CD1c-positive myeloid dendritic cell (primary cell): ENCODE data around the gene LIMS2.

Experiments used
- DNase-seq: peaks from one replicate; pipeline ENCODE4 v3.0.0-alpha.2; 2016; ENCODE audit errors: extremely low spot score

The LIMS2 gene

DNA sequence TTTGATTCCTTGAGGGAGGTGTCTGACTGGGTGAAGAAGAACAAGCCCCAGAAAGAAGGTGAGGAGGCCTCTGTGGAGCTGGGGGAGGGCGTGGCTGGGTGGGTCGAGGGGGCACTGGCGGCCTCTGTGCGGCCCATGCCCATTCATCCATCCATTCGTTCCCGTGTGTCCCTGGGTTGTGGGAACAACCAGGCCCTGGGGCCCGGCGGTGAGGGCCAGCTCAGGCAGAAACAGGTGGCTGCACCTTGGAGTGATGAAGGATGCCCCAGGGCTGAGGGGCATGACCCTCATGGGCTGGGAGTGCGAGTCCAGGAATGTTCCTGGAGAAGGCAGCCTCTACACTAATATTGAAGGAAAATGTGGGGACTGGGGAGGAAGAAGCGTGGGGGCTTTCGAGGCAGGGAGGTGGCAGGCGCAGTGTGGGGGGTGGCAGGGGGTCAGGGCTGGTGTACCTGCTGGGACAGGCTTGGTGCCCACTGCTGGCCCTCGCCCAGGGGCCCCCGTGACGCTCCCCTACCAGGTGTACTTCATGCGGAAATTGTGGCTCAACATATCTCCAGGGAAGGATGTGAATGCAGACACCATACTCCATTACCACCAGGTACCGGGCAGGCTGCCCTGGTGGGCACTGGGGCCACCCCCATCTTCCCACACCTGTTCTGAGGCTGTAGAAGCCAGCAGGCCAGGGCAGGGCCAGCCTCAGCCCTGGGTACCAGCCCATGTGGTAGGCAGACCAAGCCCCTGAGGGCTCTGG, 40.5 kb downstream of the LIMS2 start:
- no peak for DNase-seq

DNA sequence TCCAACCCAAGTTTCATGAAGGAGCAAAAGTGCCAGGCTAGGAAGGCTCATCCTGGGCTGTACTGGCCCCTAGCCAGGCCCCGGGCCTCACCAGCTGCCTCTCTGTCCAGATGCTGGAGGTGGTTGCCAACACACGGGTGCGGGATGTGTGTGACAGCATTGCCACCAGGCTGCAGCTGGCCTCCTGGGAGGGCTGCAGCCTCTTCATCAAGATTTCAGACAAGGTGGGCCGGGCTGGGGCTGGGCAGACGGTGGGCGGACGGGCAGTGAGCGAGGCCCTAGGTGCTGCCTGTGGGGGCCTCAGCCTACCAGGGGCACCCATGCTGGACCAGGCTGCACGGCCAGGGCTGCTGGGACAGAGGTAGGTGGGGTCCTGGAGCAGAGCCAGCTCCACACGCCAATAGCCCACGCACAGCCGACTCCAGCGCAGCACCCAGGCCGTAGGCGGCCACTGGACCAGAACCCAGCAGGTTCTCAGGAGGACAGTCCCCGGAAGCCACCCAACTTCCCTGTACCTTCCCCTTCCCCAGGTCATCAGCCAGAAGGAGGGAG, 41.2 kb downstream of the LIMS2 start:
- peak; percentile 14 for DNase-seq

DNA sequence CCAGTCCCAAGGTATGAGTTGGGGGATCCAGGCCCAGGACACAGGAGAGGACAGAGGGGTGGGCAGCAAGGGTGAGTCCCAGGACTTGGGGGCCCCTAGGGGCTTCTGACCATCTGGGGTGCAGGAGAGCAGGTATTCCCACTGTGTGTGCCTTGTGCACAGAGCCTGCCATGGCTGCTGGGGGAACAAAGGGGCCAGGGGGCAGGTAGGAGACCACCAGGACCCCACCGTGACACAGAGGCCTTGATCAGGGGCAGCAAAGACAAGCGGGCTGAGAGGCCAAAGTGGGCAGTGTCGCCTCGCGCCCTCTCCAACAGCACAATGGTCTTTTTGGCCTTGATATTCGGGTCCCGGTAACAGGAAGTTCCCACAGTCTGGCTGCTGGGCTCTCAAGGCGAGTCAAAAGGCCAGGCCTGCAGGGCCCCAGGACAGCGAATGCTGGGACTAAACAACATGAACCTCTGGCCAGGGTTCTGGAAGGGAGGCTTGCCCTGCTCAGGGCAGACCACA, 41.7 kb downstream of the LIMS2 start:
- DNase-seq = peak; percentile 13

DNA sequence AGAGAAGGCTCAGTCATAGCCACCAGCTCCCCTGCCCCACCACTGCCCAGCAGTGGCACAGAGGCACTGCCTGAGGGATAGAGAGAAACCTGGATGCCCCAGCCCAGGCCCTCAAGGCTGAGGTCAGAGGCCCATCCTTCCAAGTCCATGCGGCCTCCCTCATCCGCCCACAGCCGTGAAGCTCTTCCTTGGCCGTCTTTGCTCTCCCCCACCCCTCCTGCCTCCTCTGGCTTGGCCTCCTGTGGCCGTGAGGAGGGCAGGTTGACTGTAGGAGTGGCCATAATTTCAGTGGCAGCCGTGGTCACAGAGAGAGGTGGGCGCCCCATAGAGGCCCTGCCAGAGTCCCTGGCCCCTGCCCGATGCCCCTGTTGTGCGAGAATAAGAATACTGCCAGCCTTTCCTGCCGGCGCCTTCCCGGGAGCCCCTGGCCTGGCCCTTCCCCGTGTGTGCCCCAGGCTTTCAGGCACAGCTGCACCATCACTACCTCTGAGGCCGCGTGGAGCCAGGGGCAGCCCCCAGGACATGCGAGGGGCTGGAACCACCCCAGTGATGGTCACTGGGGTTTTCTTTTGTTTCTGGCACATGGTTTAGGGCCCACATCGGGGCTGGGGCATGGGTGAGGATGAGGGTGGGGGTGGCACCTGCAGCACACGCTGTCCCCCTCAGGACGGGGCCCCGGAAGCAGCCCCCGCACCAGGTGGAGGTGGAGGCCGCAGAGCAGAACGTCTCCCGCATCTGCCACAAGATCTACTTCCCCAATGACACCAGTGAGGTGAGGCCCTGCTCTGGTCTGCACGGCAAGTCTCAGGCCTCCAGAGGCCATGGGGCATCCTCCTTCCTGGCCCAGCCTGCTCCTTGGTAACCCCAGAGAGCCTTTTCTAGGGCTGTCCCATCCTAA, 42.5 kb downstream of the LIMS2 start:
- no peak for DNase-seq

DNA sequence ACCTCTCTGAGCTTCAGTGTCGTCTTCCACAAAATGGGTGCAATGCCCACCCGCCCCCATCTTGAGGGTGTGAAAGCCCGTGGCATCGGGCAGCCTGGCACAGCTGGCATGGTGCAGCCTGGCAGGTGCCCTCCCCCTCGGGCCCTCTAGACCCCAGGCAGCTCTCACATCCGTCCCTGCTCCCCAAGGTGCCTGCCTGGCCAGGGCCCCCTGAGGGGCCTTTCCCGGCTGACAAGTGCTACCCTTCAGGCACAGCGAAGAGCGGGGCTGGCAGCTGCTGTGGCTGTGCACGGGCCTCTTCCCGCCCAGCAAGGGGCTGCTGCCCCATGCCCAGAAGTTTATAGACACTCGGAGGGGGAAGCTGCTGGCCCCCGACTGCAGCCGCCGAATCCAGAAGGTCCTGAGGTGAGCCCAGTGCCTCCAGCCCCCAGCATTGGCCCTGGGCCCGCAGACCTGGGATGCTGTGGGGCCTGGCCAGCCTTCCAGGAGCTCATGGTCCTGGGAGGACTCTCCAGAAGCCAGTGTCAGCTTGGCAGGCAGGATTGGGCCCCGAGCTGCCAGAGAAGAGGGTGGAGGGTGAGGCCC, 43.2 kb downstream of the LIMS2 start:
- DNase-seq = no peak

DNA sequence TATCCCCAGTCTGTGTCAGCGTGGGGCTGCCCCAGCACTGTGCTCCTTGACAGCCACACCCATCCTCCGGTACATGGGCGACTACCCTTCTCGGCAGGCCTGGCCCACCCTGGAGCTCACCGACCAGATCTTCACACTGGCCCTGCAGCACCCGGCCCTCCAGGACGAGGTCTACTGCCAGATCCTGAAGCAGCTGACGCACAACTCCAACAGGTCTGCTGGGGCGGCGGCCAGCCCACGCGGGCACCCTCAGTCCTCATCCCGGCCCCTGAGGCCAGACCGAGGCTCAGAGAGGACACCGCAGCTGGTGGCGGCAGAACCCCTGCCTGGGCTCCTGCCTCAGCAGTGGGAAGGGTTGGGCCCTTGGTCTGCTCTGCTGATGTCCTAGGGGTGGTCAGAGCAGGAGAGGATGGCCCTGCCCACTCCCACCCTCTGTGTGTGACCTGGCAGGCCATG, 43.8 kb downstream of the LIMS2 start:
- no peak for DNase-seq

DNA sequence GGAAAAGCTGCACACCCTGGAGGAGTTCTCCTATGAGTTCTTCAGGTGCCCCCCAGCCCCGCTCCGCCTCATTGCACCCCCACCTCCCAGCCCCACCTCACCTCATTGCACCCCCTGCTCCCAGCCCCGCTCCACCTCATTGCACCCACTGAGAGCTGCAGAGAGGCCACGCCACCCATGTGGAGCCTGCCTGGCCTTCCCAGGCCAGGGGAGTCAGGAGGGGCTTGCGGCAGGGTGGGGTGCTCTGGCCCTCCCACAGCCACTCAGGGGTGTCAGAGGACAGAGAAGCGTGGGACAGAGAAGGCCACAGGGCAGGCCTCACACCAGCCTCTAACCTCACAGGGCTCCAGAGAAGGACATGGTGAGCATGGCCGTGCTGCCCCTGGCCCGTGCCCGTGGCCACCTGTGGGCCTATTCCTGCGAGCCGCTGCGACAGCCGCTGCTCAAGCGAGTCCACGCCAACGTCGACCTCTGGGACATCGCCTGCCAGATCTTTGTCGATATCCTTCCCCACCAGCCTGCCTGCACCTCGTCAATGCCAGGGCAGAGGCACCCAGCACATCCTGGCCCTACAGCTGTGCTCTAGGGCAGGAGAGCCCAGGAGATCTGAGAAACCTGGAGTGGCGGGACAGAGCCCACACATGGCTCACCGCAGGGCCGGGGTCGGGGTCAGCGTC, 44.3 kb downstream of the LIMS2 start:
- no peak for DNase-seq

DNA sequence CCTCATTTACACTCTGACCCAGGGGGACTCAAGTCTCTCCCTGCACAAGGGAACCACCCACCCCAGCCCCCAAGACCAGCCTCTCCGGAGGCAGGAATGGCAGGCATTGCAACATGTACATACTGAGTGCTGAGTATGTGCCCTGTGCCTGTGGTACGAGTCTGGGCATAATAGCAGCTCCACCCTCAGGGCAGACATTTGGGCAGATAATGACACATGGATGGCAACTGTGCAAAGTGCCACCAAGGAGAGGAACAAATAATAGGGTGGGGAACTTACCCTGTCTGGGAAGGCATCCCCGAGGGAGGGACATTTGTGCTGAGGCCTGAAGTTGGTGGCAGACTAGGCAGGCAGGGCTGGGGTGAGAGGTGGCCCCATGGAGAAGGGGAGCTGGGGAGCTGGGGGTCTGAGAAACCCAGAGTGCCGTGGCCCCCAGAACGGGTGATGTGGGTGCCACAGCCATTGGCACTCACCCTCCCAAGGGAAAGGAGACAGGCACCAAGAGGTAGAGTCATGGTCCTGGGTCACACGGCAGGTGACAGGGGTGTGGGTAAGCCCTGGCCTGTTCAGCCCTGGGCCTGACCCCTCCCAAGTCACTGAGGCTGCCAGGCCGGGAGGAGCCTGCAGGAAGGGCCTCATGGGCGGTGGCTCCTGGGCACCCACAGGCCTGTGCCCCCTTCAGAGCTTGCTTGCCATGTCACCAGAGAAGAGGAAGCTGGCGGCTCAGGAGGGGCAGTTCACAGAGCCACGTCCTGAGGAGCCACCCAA, 45.0 kb downstream of the LIMS2 start:
- peak; percentile 44 for DNase-seq

DNA sequence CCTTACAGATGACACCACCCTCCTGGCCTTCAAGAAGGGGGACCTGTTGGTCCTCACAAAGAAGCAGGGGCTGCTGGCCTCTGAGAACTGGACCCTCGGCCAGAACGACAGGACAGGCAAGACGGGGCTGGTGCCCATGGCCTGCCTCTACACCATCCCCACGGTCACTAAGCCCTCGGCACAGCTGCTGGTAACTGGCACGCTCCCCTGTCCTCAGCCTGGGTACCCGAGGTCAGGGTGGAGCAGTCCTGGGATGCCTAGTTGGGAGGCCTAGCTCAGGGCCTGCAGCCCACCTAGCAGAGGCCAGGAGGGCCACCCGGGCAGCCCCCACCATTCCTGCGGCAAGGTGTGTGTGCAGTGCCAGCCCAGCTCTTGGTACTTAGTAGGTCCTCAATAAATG, 45.7 kb downstream of the LIMS2 start:
- no peak for DNase-seq

DNA sequence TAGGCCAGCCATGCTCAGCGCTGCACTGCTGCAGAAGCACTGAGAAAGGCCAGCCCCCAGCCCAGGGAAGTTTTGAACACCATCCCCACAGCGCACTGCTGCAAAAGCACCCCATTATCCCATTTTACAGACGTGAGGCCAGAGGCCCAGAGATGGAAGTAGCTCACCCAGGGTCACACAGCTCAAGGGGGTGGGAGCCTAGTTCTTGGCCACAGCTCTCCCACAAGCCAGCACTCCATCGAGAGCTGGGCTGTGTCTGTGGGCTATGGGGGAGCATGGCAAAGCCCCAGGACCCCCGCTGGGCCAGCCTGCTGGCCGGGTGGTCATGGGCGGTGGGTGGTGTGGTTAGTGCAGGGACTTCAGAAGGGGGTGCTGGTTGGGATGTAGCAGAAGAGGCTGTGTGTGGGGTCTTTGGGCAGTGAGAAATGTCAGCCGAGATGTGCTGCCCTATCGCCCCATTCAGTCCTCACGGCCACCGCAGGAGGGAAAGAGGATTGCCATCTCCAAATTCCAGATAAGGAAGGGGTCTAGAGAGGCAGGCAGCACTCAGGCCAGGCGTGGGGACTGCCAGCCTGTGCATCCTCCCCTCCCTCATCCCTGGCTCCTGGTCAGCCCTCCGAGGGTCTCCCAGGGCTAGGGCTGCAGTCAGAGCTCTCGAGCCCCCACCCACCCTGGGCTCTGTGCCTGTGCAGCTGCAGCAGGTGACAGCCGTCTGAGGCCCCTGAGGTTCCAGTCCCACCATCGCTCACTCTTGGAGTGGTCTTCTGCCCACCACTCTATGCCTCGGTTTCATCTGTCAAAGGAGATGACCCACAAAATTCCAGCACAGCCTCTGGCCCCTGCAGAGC, 46.3 kb downstream of the LIMS2 start:
- no peak for DNase-seq

DNA sequence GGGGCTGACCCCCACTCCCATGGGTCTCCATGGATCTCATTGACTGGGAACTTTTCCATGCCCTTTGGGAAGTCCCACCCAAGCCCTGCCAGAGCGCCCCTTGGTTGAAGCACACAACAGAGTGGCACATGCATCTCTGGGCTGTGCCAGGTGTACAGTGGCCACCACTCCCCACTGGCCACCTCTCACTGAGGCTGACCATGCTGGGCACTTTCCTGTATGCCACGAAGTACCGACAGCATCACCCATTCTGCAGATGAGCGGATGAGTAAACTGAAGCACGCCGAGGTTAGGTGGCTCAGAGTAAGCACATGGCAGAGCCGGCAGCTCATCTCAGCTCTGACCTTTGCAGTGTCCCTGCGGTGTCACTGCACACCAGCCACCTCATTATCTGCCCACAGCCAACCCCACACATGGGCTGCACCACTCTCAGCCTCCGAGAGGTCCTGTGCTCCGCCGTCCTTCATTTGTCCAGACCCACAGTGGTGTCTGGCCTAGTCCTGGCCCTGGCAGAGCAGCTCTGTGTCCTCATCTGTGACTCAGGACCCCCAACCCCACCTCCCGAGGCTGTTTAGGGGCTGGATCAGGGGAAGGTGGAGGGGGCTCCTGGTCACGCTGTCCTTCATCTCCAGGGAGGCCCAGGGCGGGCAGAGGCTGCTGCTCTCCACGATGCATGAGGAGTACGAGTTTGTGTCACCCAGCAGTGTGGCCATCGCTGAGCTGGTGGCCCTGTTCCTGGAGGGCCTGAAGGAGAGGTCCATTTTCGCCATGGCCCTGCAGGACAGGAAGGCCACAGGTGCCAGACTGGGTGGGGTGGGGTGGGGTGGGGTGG, 47.4 kb downstream of the LIMS2 start:
- no peak for DNase-seq

DNA sequence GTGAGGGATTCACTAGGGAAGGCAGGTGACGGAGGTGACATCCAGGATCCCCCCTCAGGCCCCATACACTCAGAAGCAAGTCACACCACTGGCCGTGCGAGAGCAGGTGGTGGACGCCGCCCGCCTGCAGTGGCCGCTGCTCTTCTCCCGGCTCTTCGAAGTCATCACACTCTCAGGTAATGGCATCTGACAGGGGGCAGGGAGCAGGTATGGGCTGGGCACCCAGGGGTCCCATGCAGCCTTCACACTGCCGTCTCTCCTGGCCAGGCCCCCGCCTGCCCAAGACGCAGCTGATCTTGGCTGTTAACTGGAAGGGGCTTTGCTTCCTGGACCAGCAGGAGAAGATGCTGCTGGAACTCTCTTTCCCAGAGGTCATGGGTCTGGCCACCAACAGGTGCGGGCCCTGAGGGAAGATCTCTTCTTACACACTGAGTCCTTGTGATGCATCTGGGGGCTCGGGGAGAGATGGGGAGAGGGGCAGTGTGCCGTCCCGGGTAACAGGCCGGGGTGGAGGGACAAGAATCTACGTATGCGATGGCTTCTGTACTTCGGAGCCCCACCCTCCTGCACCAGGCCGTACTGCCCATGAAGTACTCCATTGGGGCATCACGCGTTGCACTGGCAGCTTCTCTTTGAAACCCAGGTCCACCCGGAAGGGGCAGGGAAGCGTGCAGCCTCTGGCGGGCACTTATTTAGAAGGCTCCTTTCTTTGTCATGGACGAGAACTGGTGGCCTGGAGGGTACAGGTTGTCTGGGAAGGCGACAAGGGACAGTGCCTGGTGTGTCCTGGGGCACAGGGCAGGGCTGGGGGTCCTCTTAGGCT, 48.2 kb downstream of the LIMS2 start:
- no peak for DNase-seq

DNA sequence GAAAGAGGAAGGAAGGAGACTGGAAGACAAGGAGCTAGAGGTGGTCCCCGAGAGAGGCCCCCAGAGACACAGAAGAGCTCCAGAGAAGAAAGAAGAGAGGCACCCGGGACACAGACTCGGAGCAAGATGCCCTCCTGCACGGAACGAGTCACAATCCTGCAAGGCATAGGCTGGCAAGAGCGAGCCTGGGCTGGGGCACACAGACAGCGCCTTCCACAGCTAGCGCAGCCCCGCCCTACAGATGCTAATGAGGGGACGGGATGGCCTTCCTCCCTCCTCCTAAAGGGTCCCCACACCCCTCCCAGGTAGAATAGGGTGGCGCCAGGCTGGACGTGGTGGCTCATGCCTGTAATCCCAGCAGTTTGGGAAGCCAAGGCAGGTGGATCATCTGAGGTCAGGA, 49.2 kb downstream of the LIMS2 start:
- DNase-seq = no peak

DNA sequence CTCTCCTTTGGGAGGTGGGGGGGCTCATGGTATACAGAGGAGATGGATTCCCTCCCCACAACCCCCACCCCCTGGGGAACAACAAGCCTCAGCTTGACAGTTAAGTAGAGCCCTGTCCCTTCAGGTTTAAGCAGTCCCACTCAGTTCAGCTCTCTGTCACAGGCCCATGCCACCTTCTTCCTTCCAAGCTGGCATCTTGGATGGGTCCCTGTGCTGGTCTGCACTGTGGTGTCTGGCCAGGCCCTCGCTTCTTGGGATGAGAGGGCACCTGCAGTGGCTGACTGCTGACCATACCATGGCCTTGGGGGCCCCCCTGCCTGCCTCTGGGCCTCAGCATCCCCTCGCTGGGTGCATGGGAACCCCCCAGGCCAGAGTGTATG, 49.8 kb downstream of the LIMS2 start:
- no peak for DNase-seq

DNA sequence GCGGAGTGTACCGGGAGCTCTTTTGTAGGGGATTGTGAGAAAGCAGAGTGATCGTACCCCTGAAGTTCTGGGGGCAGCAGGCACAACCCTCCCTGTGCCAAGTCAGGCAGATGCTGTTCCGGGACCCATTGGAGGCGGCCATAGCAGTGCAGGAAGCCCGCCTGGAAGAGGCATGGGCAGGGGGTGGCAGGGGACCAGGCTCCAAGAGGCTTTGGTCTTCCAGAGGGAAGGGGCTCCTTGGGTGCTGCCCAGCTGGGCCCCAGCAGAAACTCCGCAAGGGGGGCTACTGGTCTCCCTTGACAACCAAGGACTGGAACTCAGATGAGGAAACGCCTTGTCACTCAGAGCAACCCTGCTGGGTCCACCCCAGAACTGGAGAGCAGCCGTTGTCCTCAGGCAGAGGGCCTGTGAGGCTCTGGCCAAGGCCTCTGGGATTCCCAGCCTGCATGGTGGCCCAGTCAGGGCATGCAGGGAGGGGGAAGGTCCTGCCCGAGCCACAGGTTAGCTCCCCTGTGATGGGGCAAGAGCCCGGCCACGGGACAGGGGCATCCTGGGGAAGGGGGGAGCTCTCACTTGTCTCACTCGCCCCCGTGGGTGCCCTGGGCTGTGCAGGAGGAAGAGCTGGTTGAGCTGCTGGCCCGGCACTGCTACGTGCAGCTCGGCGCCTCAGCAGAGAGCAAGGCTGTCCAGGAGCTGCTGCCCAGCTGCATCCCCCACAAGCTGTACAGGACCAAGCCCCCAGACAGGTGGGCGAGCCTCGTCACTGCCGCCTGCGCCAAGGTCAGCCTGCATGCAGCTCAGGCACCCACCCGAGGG, 50.4 kb downstream of the LIMS2 start:
- no peak for DNase-seq

DNA sequence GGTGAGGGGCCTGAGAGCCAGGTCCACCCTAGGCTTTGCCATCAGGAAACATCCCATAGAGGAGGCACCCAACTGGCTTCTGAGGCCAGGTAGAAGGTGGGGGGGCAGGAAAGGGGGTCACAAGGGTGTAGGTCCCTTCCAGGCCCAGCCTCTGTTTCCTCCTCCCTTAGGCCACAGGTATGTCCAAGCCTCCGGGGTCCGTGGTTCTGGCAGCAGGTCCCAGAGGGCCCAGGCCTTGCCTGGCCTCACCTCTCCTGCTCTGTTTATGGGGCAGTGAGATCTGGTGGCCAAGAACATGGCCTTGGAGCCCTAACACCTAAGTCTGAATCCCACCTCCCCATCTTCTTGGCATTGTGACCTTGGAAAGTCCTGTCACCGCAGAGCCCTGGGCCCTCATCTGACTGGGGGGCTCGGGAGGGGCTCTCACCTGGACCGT, 51.0 kb downstream of the LIMS2 start:
- no peak for DNase-seq
